Endothelial cell (in vitro differentiated cells): ENCODE measurements around the gene CAMTA1. TPM values are rescaled to one million over a fixed set of nuclear protein-coding genes. Genes with fewer than 3 reads are reported as not detected.

Source experiments
- DNase-seq: peaks from one replicate; pipeline ENCODE4 v3.0.0; 2021; ENCODE audit warnings: low spot score
- H3K27ac Mint-ChIP-seq: one replicate; pipeline ENCODE4 v1.8.0; 2021; ENCODE audit warnings: mixed read lengths, inconsistent platforms; ENCODE audit not compliant: unreplicated experiment
- H3K27me3 Mint-ChIP-seq: one replicate; pipeline ENCODE4 v1.8.0; 2021; ENCODE audit warnings: mild to moderate bottlenecking, moderate library complexity, mixed read lengths, inconsistent platforms; ENCODE audit not compliant: unreplicated experiment
- H3K36me3 Mint-ChIP-seq: one replicate; pipeline ENCODE4 v1.8.0; 2021; ENCODE audit warnings: mild to moderate bottlenecking, low read depth, mixed read lengths, inconsistent platforms; ENCODE audit not compliant: unreplicated experiment
- H3K4me1 Mint-ChIP-seq: one replicate; pipeline ENCODE4 v1.8.0; 2021; ENCODE audit warnings: mild to moderate bottlenecking, mixed read lengths, inconsistent platforms; ENCODE audit not compliant: unreplicated experiment
- H3K4me3 Mint-ChIP-seq: one replicate; pipeline ENCODE4 v1.8.0; 2021; ENCODE audit warnings: mild to moderate bottlenecking, mixed read lengths, inconsistent platforms; ENCODE audit not compliant: unreplicated experiment
- H3K9me3 Mint-ChIP-seq: one replicate; pipeline ENCODE4 v1.8.0; 2021; ENCODE audit warnings: mixed read lengths, inconsistent platforms; ENCODE audit not compliant: unreplicated experiment
- CTCF ChIP-seq: fragments of 200-600 bp; sonication (generic); IDR thresholded peaks from one replicate; pipeline ENCODE4 v1.5.0; 2021; ENCODE audit warnings: antibody characterized with exemption; ENCODE audit not compliant: unreplicated experiment
- total RNA-seq: library from RNA; stranded (reverse); fragmentation: NEBNext Ultra II Directional; extraction: Animal tissue kit (Norgen Biotek cat#: 25700); gene quantifications from one replicate; pipeline ENCODE4 v1.2.1, GENCODE V29; 2021; ENCODE audit not compliant: unreplicated experiment

CAMTA1 gene
- total RNA-seq, 1 donor from 2014 or later = 87.3 TPM

GRCh38 chr1:7579831-7580804 is 794.9 kb downstream of the CAMTA1 start:
- H3K4me1 Mint-ChIP-seq = peaks cover 4% of the 10 kb centered on the region
- H3K27ac Mint-ChIP-seq = no peak overlapping the region
- no peak overlapping the region for H3K4me3 Mint-ChIP-seq
- no peaks in the 10 kb centered on the region for H3K9me3 Mint-ChIP-seq
- H3K36me3 Mint-ChIP-seq = peaks cover 4% of the 10 kb centered on the region
- no peak for TF ChIP-seq CTCF
- H3K27me3 Mint-ChIP-seq = peaks cover 3% of the 10 kb centered on the region
- DNase-seq = no peak

- no peaks in the 10 kb centered on the region for H3K9me3 Mint-ChIP-seq
- TF ChIP-seq CTCF = no peak
- no peak for DNase-seq
- no peaks in the 10 kb centered on the region for H3K36me3 Mint-ChIP-seq
- H3K4me3 Mint-ChIP-seq = no peak overlapping the region
- no peak overlapping the region for H3K27ac Mint-ChIP-seq
- H3K4me1 Mint-ChIP-seq = no peaks in the 10 kb centered on the region
- peaks cover 3% of the 10 kb centered on the region for H3K27me3 Mint-ChIP-seq
Observed at GRCh38 chr1:7580923-7581753, 795.9 kb downstream of the CAMTA1 start.

GRCh38 chr1:7581754-7582459 is 796.7 kb downstream of the CAMTA1 start:
- H3K36me3 Mint-ChIP-seq = no peaks in the 10 kb centered on the region
- no peak for TF ChIP-seq CTCF
- no peaks in the 10 kb centered on the region for H3K4me1 Mint-ChIP-seq
- peaks cover 3% of the 10 kb centered on the region for H3K27me3 Mint-ChIP-seq
- no peak for DNase-seq
- H3K4me3 Mint-ChIP-seq = no peak overlapping the region
- H3K9me3 Mint-ChIP-seq = no peaks in the 10 kb centered on the region
- H3K27ac Mint-ChIP-seq = no peak overlapping the region

GRCh38 chr1:7582460-7582972 is 797.3 kb downstream of the CAMTA1 start:
- H3K4me1 Mint-ChIP-seq = no peaks in the 10 kb centered on the region
- peaks cover 3% of the 10 kb centered on the region for H3K27me3 Mint-ChIP-seq
- no peaks in the 10 kb centered on the region for H3K9me3 Mint-ChIP-seq
- TF ChIP-seq CTCF = no peak
- no peak overlapping the region for H3K4me3 Mint-ChIP-seq
- no peak overlapping the region for H3K27ac Mint-ChIP-seq
- DNase-seq = no peak
- no peaks in the 10 kb centered on the region for H3K36me3 Mint-ChIP-seq
